ENCODE results near the gene SERPINA5. TPM values are rescaled to one million over a fixed set of nuclear protein-coding genes. Genes with fewer than 3 reads are reported as not detected.
A peak's percentile ranks its signal among the peaks of the same experiment; 100 is the strongest.

SERPINA5 gene
- total RNA-seq, 1 donor from 2014 or later, result 4.1 TPM

GRCh38 chr14:94548131-94548998 lies 32.9 kb upstream of the SERPINA5 start:
- intact Hi-C loops (cut with DNase I), result no loop called here
- no peak for DNase-seq (ENCODE audit: missing footprints)
- no peak for ATAC-seq

- intact Hi-C loops (cut with DNase I), result no loop called here
- peak; percentile 78 for DNase-seq (ENCODE audit: missing footprints)
- ATAC-seq, result peak; percentile 67
These were observed 31.9 kb upstream of the SERPINA5 start for GRCh38 chr14:94548999-94549985.

- ATAC-seq (no peak), DNase-seq (ENCODE audit: missing footprints) (no peak)
- intact Hi-C loops (cut with DNase I), result no loop called here
These were observed 31.2 kb upstream of the SERPINA5 start for GRCh38 chr14:94550041-94550440.

GRCh38 chr14:94555991-94556390 lies 25.2 kb upstream of the SERPINA5 start:
- ATAC-seq, result no peak
- DNase-seq (ENCODE audit: missing footprints), result no peak
- intact Hi-C loops (cut with DNase I), result no loop called here

GRCh38 chr14:94557327-94557726 lies 23.9 kb upstream of the SERPINA5 start:
- ATAC-seq (no peak), DNase-seq (ENCODE audit: missing footprints) (no peak)
- intact Hi-C loops (cut with DNase I), result no loop called here

- DNase-seq (ENCODE audit: missing footprints), result no peak
These were observed 22.4 kb upstream of the SERPINA5 start for GRCh38 chr14:94558842-94559241.

GRCh38 chr14:94559638-94560290 lies 21.5 kb upstream of the SERPINA5 start:
- ATAC-seq (peak; percentile 46), DNase-seq (ENCODE audit: missing footprints) (no peak)
- intact Hi-C loops (cut with DNase I), result no loop called here

More at GRCh38 chr14:94558842-94559241, 22.4 kb upstream of the SERPINA5 start:
- ATAC-seq, result no peak
- intact Hi-C loops (cut with DNase I), result no loop called here

GRCh38 chr14:94560291-94560665 lies 20.9 kb upstream of the SERPINA5 start:
- DNase-seq (ENCODE audit: missing footprints) (no peak), ATAC-seq (no peak)
- intact Hi-C loops (cut with DNase I), result no loop called here

GRCh38 chr14:94560751-94561655 lies 20.2 kb upstream of the SERPINA5 start, which contains the start of gene SERPINA4:
SERPINA4 (plus strand) TSS chr14:94561442; CDS start chr14:94563483, 2,041 bp downstream.
- intact Hi-C loops (cut with DNase I), result no loop called here
- ATAC-seq (no peak), DNase-seq (ENCODE audit: missing footprints) (no peak)

GRCh38 chr14:94561656-94562010 lies 19.6 kb upstream of the SERPINA5 start:
- DNase-seq (ENCODE audit: missing footprints) (no peak), ATAC-seq (no peak)
- intact Hi-C loops (cut with DNase I), result no loop called here

GRCh38 chr14:94562022-94562421 lies 19.2 kb upstream of the SERPINA5 start:
- no peak for ATAC-seq
- intact Hi-C loops (cut with DNase I), result no loop called here
- no peak for DNase-seq (ENCODE audit: missing footprints)

- ATAC-seq (no peak), DNase-seq (ENCODE audit: missing footprints) (no peak)
- intact Hi-C loops (cut with DNase I), result no loop called here
These were observed 18.0 kb upstream of the SERPINA5 start for GRCh38 chr14:94562941-94563883.

- ATAC-seq (no peak), DNase-seq (ENCODE audit: missing footprints) (no peak)
- intact Hi-C loops (cut with DNase I), result no loop called here
These were observed 16.8 kb upstream of the SERPINA5 start for GRCh38 chr14:94564381-94564780.

GRCh38 chr14:94568186-94568585 lies 13.0 kb upstream of the SERPINA5 start:
- intact Hi-C loops (cut with DNase I), result no loop called here
- no peak for DNase-seq (ENCODE audit: missing footprints)
- ATAC-seq, result no peak

- intact Hi-C loops (cut with DNase I), result no loop called here
- no peak for ATAC-seq
- no peak for DNase-seq (ENCODE audit: missing footprints)
These were observed 11.7 kb upstream of the SERPINA5 start for GRCh38 chr14:94569381-94570001.

- no peak for DNase-seq (ENCODE audit: missing footprints)
- intact Hi-C loops (cut with DNase I), result no loop called here
- ATAC-seq, result no peak
These were observed 11.2 kb upstream of the SERPINA5 start for GRCh38 chr14:94570002-94570400.

GRCh38 chr14:94570440-94570839 lies 10.8 kb upstream of the SERPINA5 start:
- DNase-seq (ENCODE audit: missing footprints) (no peak), ATAC-seq (no peak)
- intact Hi-C loops (cut with DNase I), result no loop called here
